Esophagus muscularis mucosa (tissue), 4 donors: Measurements from ENCODE around the gene EPX. TPM values are rescaled to one million over a fixed set of nuclear protein-coding genes. Genes with fewer than 3 reads are reported as not detected.

Experiments used
- DNase-seq: peaks from one replicate; pipeline ENCODE4 v3.0.0-alpha.2; 2017; ENCODE audit errors: extremely low spot score
- H3K27ac ChIP-seq, 4 donors: fragments of 200-600 bp; sonication (generic); replicated peaks in 1 of 4; 1 replicate in 3 of 4; 2 replicates in 1 of 4; pipeline ENCODE4 v1.5.1; 2016 to 2019; ENCODE audit warnings: mild to moderate bottlenecking in 1 of 4
- H3K27me3 ChIP-seq, 4 donors: fragments of 200-600 bp; sonication (generic); one replicate each; pipeline versions ENCODE4 v1.5.1 to v1.6.0; 2016 to 2019
- H3K36me3 ChIP-seq, 4 donors: fragments of 200-600 bp; sonication (generic); one replicate each; pipeline ENCODE4 v1.5.1; 2016 to 2019
- H3K4me1 ChIP-seq, 4 donors: fragments of 200-600 bp; sonication (generic); one replicate each; pipeline ENCODE4 v1.5.1; 2016 to 2019
- H3K4me3 ChIP-seq, 4 donors: fragments of 200-600 bp; sonication (generic); 1 replicate in 2 of 4; 2 replicates in 2 of 4; pipeline ENCODE4 v1.5.1; 2016 to 2019; ENCODE audit warnings: mild to moderate bottlenecking in 4 of 4, moderate library complexity in 1 of 4
- H3K9me3 ChIP-seq, 4 donors: fragments of 200-600 bp; sonication (generic); 1 replicate in 3 of 4; 2 replicates in 1 of 4; pipeline ENCODE4 v1.5.1; 2016 to 2019
- CTCF ChIP-seq, 3 experiments: fragments of 200-600 bp in 2 of 3; fragments of 450-650 bp in 1 of 3; sonication (generic) in 2 of 3; IDR thresholded peaks; one replicate each; pipeline ENCODE4 v1.5.1; 2017 to 2019; ENCODE audit warnings: antibody characterized with exemption in 3 of 3, mild to moderate bottlenecking in 2 of 3, moderate library complexity in 1 of 3
- EP300 ChIP-seq: sonication (generic); formaldehyde crosslinking; IDR thresholded peaks from one replicate; pipeline ENCODE4 v1.6.1; 2017; ENCODE audit warnings: antibody characterized with exemption
- POLR2A ChIP-seq: fragments of 450-650 bp; IDR thresholded peaks from one replicate; pipeline ENCODE4 v1.6.1; 2017; ENCODE audit warnings: antibody characterized with exemption, moderate library complexity, mild to moderate bottlenecking, low read depth
- POLR2AphosphoS5 ChIP-seq, 2 donors: sonication (generic); formaldehyde crosslinking; IDR thresholded peaks; one replicate each; pipeline ENCODE4 v1.6.1; 2017; ENCODE audit warnings: antibody characterized with exemption in 2 of 2
- WGBS: methylation state at CpG from one replicate; pipeline ENCODE4 v1.1.5; 2018; 5-methylcytosine and 5-hydroxymethylcytosine counted together
- intact Hi-C: fragments of 100-400 bp; cut with DNase I; formaldehyde crosslinking; loops from one replicate; pipeline ENCODE4 v1.15.1; 2023
- total RNA-seq, 4 donors: library from RNA; depleted of rRNA; stranded (reverse); fragments of >200 nt; gene quantifications; one replicate each; pipeline versions ENCODE4 v1.1.0 to v1.2.1, GENCODE V29; 2016

The EPX gene
- total RNA-seq, 4 donors from 2014 or later, result not detected

DNA sequence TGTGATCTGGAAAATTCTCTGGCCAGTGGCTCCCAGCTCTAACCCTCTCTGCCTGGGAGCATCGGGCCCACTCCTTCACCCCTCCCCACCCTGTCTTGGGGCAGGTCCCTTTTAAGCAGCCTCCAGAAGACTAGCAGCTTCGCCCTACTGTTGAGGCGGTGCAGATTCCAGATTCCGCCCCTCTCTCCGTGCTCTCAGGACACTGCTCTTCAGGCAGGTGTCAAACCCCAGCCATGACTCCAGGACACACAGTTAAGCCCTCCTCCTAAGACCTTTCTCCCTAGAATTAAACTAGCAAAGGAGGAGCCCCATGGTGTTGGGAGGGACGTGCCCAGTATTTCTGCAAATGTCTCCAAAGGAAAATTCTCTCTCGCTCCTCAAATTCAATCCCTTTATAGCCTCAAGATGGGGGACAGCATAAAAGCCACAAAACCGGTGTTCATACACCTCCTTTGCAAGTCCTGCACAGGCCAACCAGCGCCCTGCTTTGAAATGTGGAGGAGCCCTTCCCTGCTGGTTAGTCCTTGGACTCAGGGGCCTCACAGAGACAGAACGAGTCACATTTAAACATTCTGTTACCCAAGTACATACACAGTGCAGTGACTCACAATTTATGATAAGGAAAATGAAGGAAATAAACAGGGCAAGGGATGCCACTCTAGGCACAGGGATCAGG lies 53.0 kb downstream of the EPX start:
- Histone ChIP-seq H3K27ac (no peak overlapping the region), H3K36me3 (no peaks in the 10 kb centered on the region), H3K4me3 (no peak overlapping the region), H3K4me1 (peaks cover 7 to 15% (median 12%) of the 10 kb centered on the region in 4 donors), H3K9me3 (no peaks in the 10 kb centered on the region), H3K27me3 (peaks cover 0 to 73% (median 3%) of the 10 kb centered on the region in 4 donors)
- intact Hi-C loops, result loop anchor here (5.0 kb wide), 1 partner anchor 172 kb away; the partner anchor contains the start of gene RNF43
- 79% methylated on average over 5 of the region's 10 CpGs for WGBS
- DNase-seq, result peak; percentile 60
- TF ChIP-seq EP300, result no peak
- no peak for TF ChIP-seq POLR2AphosphoS5 (IDR thresholded peaks at IDR 0.05)
- TF ChIP-seq CTCF (IDR thresholded peaks at IDR 0.05), result no peak

GRCh38 chr17:58246104-58246740 lies 53.7 kb downstream of the EPX start:
- Histone ChIP-seq H3K27me3 (peaks cover 0 to 77% (median 3%) of the 10 kb centered on the region in 4 donors), H3K4me1 (peaks cover 7 to 15% (median 12%) of the 10 kb centered on the region in 4 donors), H3K27ac (no peak overlapping the region), H3K9me3 (no peaks in the 10 kb centered on the region), H3K4me3 (no peak overlapping the region), H3K36me3 (no peaks in the 10 kb centered on the region)
- no peak for TF ChIP-seq POLR2A
- TF ChIP-seq POLR2AphosphoS5 (IDR thresholded peaks at IDR 0.05), result no peak
- no peak for TF ChIP-seq EP300
- no peak for TF ChIP-seq CTCF (IDR thresholded peaks at IDR 0.05)
- 88% methylated on average over 13 of the region's 13 CpGs for WGBS
- intact Hi-C loops, result loop anchor here (5.0 kb wide), 1 partner anchor 171 kb away; the partner anchor contains the start of gene RNF43
- DNase-seq, result peak; percentile 85

GRCh38 chr17:58246781-58247180 lies 54.3 kb downstream of the EPX start:
- intact Hi-C loops, result loop anchor here (5.0 kb wide), 1 partner anchor 171 kb away; the partner anchor contains the start of gene RNF43
- DNase-seq, result peak; percentile 55
- WGBS, result 72% methylated on average over 1 of the region's 1 CpG

More at GRCh38 chr17:58246781-58247180, 54.3 kb downstream of the EPX start:
- Histone ChIP-seq H3K27ac (no peak overlapping the region), H3K4me1 (peaks cover 7 to 15% (median 12%) of the 10 kb centered on the region in 4 donors), H3K4me3 (no peak overlapping the region), H3K9me3 (no peaks in the 10 kb centered on the region), H3K27me3 (peaks cover 0 to 72% (median 3%) of the 10 kb centered on the region in 4 donors), H3K36me3 (no peaks in the 10 kb centered on the region)
- TF ChIP-seq POLR2AphosphoS5 (IDR thresholded peaks at IDR 0.05), result no peak
- TF ChIP-seq EP300, result no peak
- TF ChIP-seq CTCF (IDR thresholded peaks at IDR 0.05), result no peak
- no peak for TF ChIP-seq POLR2A
